ENCODE data around the gene TK2.
"Not testable (repeated sequence)": the region's sequence is repeated elsewhere in the genome, so short reads cannot be mapped to it uniquely, and the experiment has no call there.

- TF ChIP-seq EZH2phosphoT487 (IDR thresholded peaks at IDR 0.05; ENCODE audit: insufficient read depth, low read depth); EZH2 (IDR thresholded peaks at IDR 0.05; ENCODE audit: insufficient read depth, poor library complexity, severe bottlenecking): not testable (repeated sequence)
Observed at GRCh38 chr16:66501563-66501962, 48.4 kb downstream of the TK2 start.

Measured in GM23248 (cell line).